ENCODE results near the gene CFAP68. TPM values are rescaled to one million over a fixed set of nuclear protein-coding genes. Genes with fewer than 3 reads are reported as not detected.
A peak's percentile ranks its signal among the peaks of the same experiment; 100 is the strongest.

Gene CFAP68
- total RNA-seq, 4 donors from 2014 or later, result 11.9 to 22.6 (median 16.0) TPM; not detected in 1

- Histone ChIP-seq H3K27ac (no peak overlapping the region), H3K36me3 (peaks cover 0 to 25% (median 0%) of the 10 kb centered on the region in 3 donors), H3K4me3 (no peak overlapping the region), H3K4me1 (no peaks in the 10 kb centered on the region), H3K9me3 (no peaks in the 10 kb centered on the region), H3K27me3 (no peaks in the 10 kb centered on the region)
- no peak for DNase-seq
- no peak for TF ChIP-seq CTCF (IDR thresholded peaks at IDR 0.05)
- no peak for TF ChIP-seq POLR2A (IDR thresholded peaks at IDR 0.05)
These were observed 42.6 kb upstream of the CFAP68 start for GRCh38 chr11:111836721-111837120.

GRCh38 chr11:111837366-111837891 is 41.9 kb upstream of the CFAP68 start:
- H3K9me3 ChIP-seq, result no peaks in the 10 kb centered on the region
- peaks cover 0 to 25% (median 0%) of the 10 kb centered on the region in 3 donors for H3K36me3 ChIP-seq
- H3K4me3 ChIP-seq, result no peak overlapping the region
- no peak overlapping the region for H3K27ac ChIP-seq
- no peaks in the 10 kb centered on the region for H3K4me1 ChIP-seq
- no peaks in the 10 kb centered on the region for H3K27me3 ChIP-seq
- TF ChIP-seq POLR2A (IDR thresholded peaks at IDR 0.05) (no peak), CTCF (IDR thresholded peaks at IDR 0.05) (no peak)
- DNase-seq, result no peak

- no peak overlapping the region for H3K27ac ChIP-seq
- H3K4me1 ChIP-seq, result no peaks in the 10 kb centered on the region
- TF ChIP-seq CTCF (IDR thresholded peaks at IDR 0.05), result no peak
- no peak for DNase-seq
- H3K9me3 ChIP-seq, result no peaks in the 10 kb centered on the region
- peaks cover 0 to 25% (median 0%) of the 10 kb centered on the region in 3 donors for H3K36me3 ChIP-seq
- no peaks in the 10 kb centered on the region for H3K27me3 ChIP-seq
- no peak overlapping the region for H3K4me3 ChIP-seq
These were observed 41.3 kb upstream of the CFAP68 start for GRCh38 chr11:111838054-111838453.

- H3K27ac ChIP-seq, result no peak overlapping the region
- no peak overlapping the region for H3K4me3 ChIP-seq
- H3K36me3 ChIP-seq, result peaks cover 0 to 33% (median 0%) of the 10 kb centered on the region in 3 donors
- H3K9me3 ChIP-seq, result no peaks in the 10 kb centered on the region
- TF ChIP-seq POLR2A (IDR thresholded peaks at IDR 0.05) (no peak), CTCF (IDR thresholded peaks at IDR 0.05) (no peak)
- H3K4me1 ChIP-seq, result no peaks in the 10 kb centered on the region
- H3K27me3 ChIP-seq, result no peaks in the 10 kb centered on the region
- no peak for DNase-seq
These were observed 39.2 kb upstream of the CFAP68 start for GRCh38 chr11:111840143-111840542.

GRCh38 chr11:111841370-111842053 is 37.8 kb upstream of the CFAP68 start:
- Histone ChIP-seq H3K4me3 (no peak overlapping the region), H3K27ac (no peak overlapping the region), H3K9me3 (no peaks in the 10 kb centered on the region), H3K27me3 (no peaks in the 10 kb centered on the region), H3K36me3 (peaks cover 0 to 26% (median 0%) of the 10 kb centered on the region in 3 donors), H3K4me1 (no peaks in the 10 kb centered on the region)
- peak; percentile 85 to 97 (median 86) for DNase-seq
- TF ChIP-seq CTCF (IDR thresholded peaks at IDR 0.05), result peak; percentile 71 to 98 (median 93)
- TF ChIP-seq POLR2A (IDR thresholded peaks at IDR 0.05), result no peak
